CD4-positive, alpha-beta memory T cell (primary cell): ENCODE data around the gene PCDHA3. TPM values are rescaled to one million over a fixed set of nuclear protein-coding genes. Genes with fewer than 3 reads are reported as not detected.
"Not testable (repeated sequence)": the region's sequence is repeated elsewhere in the genome, so short reads cannot be mapped to it uniquely, and the experiment has no call there.

Experiments
- CTCF ChIA-PET: fragments of 350-600 bp; sonication (Branson Sonifier 250); formaldehyde crosslinking; loops from one replicate; lab custom pipeline; 2021; ENCODE audit warnings: inconsistent platforms; ENCODE audit not compliant: partially characterized antibody; lab: Charles Lee
- POLR2A ChIA-PET: fragments of 350-600 bp; sonication (Branson Sonifier 250); formaldehyde crosslinking; loops from one replicate; lab custom pipeline; 2021; ENCODE audit not compliant: partially characterized antibody; lab: Charles Lee
- DNase-seq, 5 donors: peaks; one replicate each; pipeline versions ENCODE4 v3.0.0 to v3.0.0-alpha.2; 2020 to 2022; ENCODE audit warnings: mixed read lengths in 1 of 5
- H3K27ac ChIP-seq: one replicate; pipeline ENCODE4 v1.7.0; 2013; ENCODE audit warnings: low read depth, low read length
- H3K27me3 ChIP-seq: 2 replicates; pipeline ENCODE4 v1.7.0; 2013; ENCODE audit warnings: mild to moderate bottlenecking, low read length, moderate library complexity; ENCODE audit not compliant: insufficient read depth
- H3K36me3 ChIP-seq: 2 replicates; pipeline ENCODE4 v1.7.0; 2013; ENCODE audit warnings: mild to moderate bottlenecking, low read length, moderate library complexity; ENCODE audit not compliant: insufficient read depth
- H3K4me1 ChIP-seq: 2 replicates; pipeline ENCODE4 v1.7.0; 2013; ENCODE audit warnings: mild to moderate bottlenecking, low read length, moderate library complexity; ENCODE audit not compliant: insufficient read depth
- H3K4me3 ChIP-seq, 2 donors: one replicate each; pipeline ENCODE4 v1.7.0; 2013; ENCODE audit warnings: low read length in 2 of 2, mild to moderate bottlenecking in 1 of 2
- H3K9me3 ChIP-seq, 2 donors: one replicate each; pipeline ENCODE4 v1.7.0; 2013; ENCODE audit warnings: low read length in 2 of 2, control low read depth in 1 of 2; ENCODE audit not compliant: control insufficient read depth in 1 of 2
- H3K27ac Mint-ChIP-seq, 7 donors: one replicate each; pipeline ENCODE4 v1.8.0; 2020 to 2021; ENCODE audit warnings: mixed read lengths in 7 of 7, mild to moderate bottlenecking in 6 of 7, inconsistent platforms in 3 of 7, moderate library complexity in 3 of 7
- H3K27me3 Mint-ChIP-seq, 2 donors: one replicate each; pipeline ENCODE4 v1.8.0; 2020 to 2021; ENCODE audit warnings: mixed read lengths in 2 of 2
- H3K36me3 Mint-ChIP-seq, 2 donors: one replicate each; pipeline ENCODE4 v1.8.0; 2020 to 2021; ENCODE audit warnings: mixed read lengths in 2 of 2, inconsistent platforms in 1 of 2, mild to moderate bottlenecking in 1 of 2
- H3K4me1 Mint-ChIP-seq, 4 donors: one replicate each; pipeline ENCODE4 v1.8.0; 2020 to 2021; ENCODE audit warnings: mixed read lengths in 4 of 4, mild to moderate bottlenecking in 1 of 4
- H3K4me3 Mint-ChIP-seq, 8 donors: one replicate each; pipeline ENCODE4 v1.8.0; 2020 to 2021; ENCODE audit warnings: mixed read lengths in 8 of 8, mild to moderate bottlenecking in 7 of 8, moderate library complexity in 6 of 8, inconsistent platforms in 3 of 8
- H3K9me3 Mint-ChIP-seq, 8 donors: one replicate each; pipeline ENCODE4 v1.8.0; 2020 to 2021; ENCODE audit warnings: mixed read lengths in 8 of 8, mild to moderate bottlenecking in 5 of 8, inconsistent platforms in 3 of 8, moderate library complexity in 1 of 8
- intact Hi-C: fragments of 100-400 bp; cut with micrococcal nuclease; formaldehyde crosslinking; loops from one replicate; pipeline ENCODE4 v1.15.1; 2023
- polyA plus RNA-seq, 2 donors: library from polyadenylated mRNA; unstranded; fragments of 300-500 nt; fragmentation: Illumina TruSeq; gene quantifications; one replicate each; pipeline ENCODE4 v1.2.3, GENCODE V29; 2021
- total RNA-seq, 2 experiments: library from RNA; stranded (reverse); gene quantifications; one replicate each; pipeline ENCODE4 v1.2.3, GENCODE V29; 2021

PCDHA3 gene
- total and polyA plus RNA-seq, 4 experiments from 2014 or later: not detected

- Histone ChIP-seq H3K27ac (no peak within 1 kb of the TSS), H3K36me3 (no peaks in the 10 kb centered on the region), H3K27me3 (no peaks in the 10 kb centered on the region), H3K4me1 (no peaks in the 10 kb centered on the region), H3K9me3 (no peaks in the 10 kb centered on the region), H3K4me3 (no peak within 1 kb of the TSS)
- peaks cover 2 to 5% of the 10 kb centered on the region in 2 donors for H3K27me3 Mint-ChIP-seq
- H3K36me3 Mint-ChIP-seq: no peaks in the 10 kb centered on the region
- no peak within 1 kb of the TSS for H3K4me3 Mint-ChIP-seq
- H3K27ac Mint-ChIP-seq: no peak within 1 kb of the TSS
- no peaks in the 10 kb centered on the region for H3K4me1 Mint-ChIP-seq
- DNase-seq: no peak
- intact Hi-C loops: no loop called here
- CTCF ChIA-PET: no interaction called here
- POLR2A ChIA-PET: no interaction called here
- H3K9me3 Mint-ChIP-seq: peaks cover 0 to 49% (median 21%) of the 10 kb centered on the region in 8 donors
These were observed 20.8 kb downstream of the PCDHA3 start, which contains the start of gene PCDHA5 for GRCh38 chr5:140821375-140822280. Gene PCDHA5, plus strand, starts transcription at chr5:140821613.

DNA sequence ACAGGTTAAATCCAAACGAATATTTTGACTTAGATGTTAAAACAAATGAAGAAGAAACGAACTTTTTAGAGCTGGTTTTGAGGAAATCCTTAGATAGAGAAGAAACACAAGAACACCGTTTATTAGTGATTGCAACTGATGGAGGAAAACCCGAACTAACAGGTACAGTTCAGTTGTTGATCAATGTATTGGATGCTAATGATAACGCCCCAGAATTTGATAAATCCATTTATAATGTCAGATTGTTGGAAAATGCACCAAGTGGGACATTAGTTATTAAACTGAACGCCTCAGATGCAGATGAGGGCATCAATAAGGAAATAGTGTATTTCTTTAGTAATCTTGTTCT, 21.4 kb downstream of the PCDHA3 start:
- Mint-ChIP-seq H3K4me3 (no peak overlapping the region), H3K9me3 (peaks cover 3 to 50% (median 27%) of the 10 kb centered on the region in 8 donors), H3K27me3 (peaks cover 4 to 8% of the 10 kb centered on the region in 2 donors), H3K4me1 (peaks cover 0 to 1% (median 0%) of the 10 kb centered on the region in 4 donors), H3K36me3 (peaks cover 0 to 2% of the 10 kb centered on the region in 2 donors), H3K27ac (no peak overlapping the region)
- H3K27ac ChIP-seq: no peak overlapping the region
- H3K4me1 ChIP-seq: no peaks in the 10 kb centered on the region
- DNase-seq: no peak
- no peak overlapping the region for H3K4me3 ChIP-seq
- ChIA-PET CTCF (no interaction called here), POLR2A (no interaction called here)
- intact Hi-C loops: no loop called here
- H3K27me3 ChIP-seq: peaks cover under 1% of the 10 kb centered on the region
- no peaks in the 10 kb centered on the region for H3K9me3 ChIP-seq
- no peaks in the 10 kb centered on the region for H3K36me3 ChIP-seq

DNA sequence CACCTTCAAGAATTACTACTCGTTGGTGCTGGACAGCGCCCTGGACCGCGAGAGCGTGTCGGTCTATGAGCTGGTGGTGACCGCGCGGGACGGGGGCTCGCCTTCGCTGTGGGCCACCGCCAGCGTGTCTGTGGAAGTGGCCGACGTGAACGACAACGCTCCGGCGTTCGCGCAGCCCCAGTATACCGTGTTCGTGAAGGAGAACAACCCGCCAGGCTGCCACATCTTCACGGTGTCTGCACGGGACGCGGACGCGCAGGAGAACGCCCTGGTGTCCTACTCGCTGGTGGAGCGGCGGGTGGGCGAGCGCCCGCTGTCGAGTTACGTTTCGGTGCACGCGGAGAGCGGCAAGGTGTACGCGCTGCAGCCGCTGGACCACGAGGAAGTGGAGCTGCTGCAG, 22.1 kb downstream of the PCDHA3 start:
- H3K4me3 Mint-ChIP-seq, intact Hi-C loops: not testable (repeated sequence)
- H3K9me3 Mint-ChIP-seq: peaks cover 3 to 53% (median 33%) of the 10 kb centered on the region in 8 donors

GRCh38 chr5:140823475-140823874, 22.6 kb downstream of the PCDHA3 start:
- Histone ChIP-seq H3K4me3 (no peak overlapping the region), H3K9me3 (no peaks in the 10 kb centered on the region), H3K4me1 (no peaks in the 10 kb centered on the region), H3K27me3 (peaks cover 3% of the 10 kb centered on the region), H3K36me3 (no peaks in the 10 kb centered on the region), H3K27ac (no peak overlapping the region)
- POLR2A ChIA-PET: no interaction called here
- Mint-ChIP-seq H3K4me1 (peaks cover 0 to 1% (median 0%) of the 10 kb centered on the region in 4 donors), H3K4me3 (no peak overlapping the region), H3K9me3 (peaks cover 3 to 51% (median 35%) of the 10 kb centered on the region in 8 donors), H3K27ac (no peak overlapping the region), H3K36me3 (peaks cover under 1 to 2% of the 10 kb centered on the region in 2 donors), H3K27me3 (peaks cover 7 to 8% of the 10 kb centered on the region in 2 donors)
- no peak for DNase-seq
- CTCF ChIA-PET: no interaction called here
- intact Hi-C loops: no loop called here

More for the DNA sequence above, 22.1 kb downstream of the PCDHA3 start:
- H3K36me3 Mint-ChIP-seq, H3K4me3 ChIP-seq, H3K36me3 ChIP-seq, DNase-seq, H3K27me3 Mint-ChIP-seq, H3K9me3 ChIP-seq, POLR2A ChIA-PET, H3K27ac ChIP-seq, H3K4me1 ChIP-seq, H3K27me3 ChIP-seq, H3K27ac Mint-ChIP-seq, CTCF ChIA-PET, H3K4me1 Mint-ChIP-seq: not testable (repeated sequence)

GRCh38 chr5:140827704-140828361, 27.0 kb downstream of the PCDHA3 start, which contains the start of gene PCDHA6:
Gene PCDHA6, plus strand, starts transcription at chr5:140827960. Its CDS starts 132 bp downstream, at chr5:140828092.
- H3K27me3 Mint-ChIP-seq: peaks cover 12 to 14% of the 10 kb centered on the region in 2 donors
- peak within 1 kb of the TSS in 2 of 7 donors; percentile 22 to 46 for H3K27ac Mint-ChIP-seq
- no peak within 1 kb of the TSS for H3K4me3 Mint-ChIP-seq
- CTCF ChIA-PET: no interaction called here
- no peaks in the 10 kb centered on the region for H3K4me1 ChIP-seq
- H3K9me3 Mint-ChIP-seq: peaks cover 2 to 58% (median 37%) of the 10 kb centered on the region in 8 donors
- peaks cover 3% of the 10 kb centered on the region for H3K27me3 ChIP-seq
- no peaks in the 10 kb centered on the region for H3K36me3 ChIP-seq
- H3K4me1 Mint-ChIP-seq: peaks cover 0 to 1% (median 0%) of the 10 kb centered on the region in 4 donors
- intact Hi-C loops: no loop called here
- H3K27ac ChIP-seq: no peak within 1 kb of the TSS
- H3K36me3 Mint-ChIP-seq: peaks cover 4 to 6% of the 10 kb centered on the region in 2 donors
- POLR2A ChIA-PET: no interaction called here
- no peak for DNase-seq
- no peak within 1 kb of the TSS for H3K4me3 ChIP-seq
- H3K9me3 ChIP-seq: no peaks in the 10 kb centered on the region

DNA sequence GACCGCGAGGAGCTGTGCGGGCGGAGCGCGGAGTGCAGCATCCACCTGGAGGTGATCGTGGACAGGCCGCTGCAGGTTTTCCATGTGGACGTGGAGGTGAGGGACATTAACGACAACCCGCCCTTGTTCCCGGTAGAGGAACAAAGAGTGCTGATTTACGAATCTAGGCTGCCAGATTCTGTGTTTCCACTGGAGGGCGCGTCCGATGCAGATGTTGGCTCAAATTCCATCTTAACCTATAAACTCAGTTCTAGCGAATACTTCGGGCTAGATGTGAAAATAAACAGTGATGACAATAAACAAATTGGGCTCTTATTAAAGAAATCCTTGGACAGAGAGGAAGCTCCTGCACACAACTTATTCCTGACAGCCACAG, 27.5 kb downstream of the PCDHA3 start:
- Histone ChIP-seq H3K9me3 (no peaks in the 10 kb centered on the region), H3K4me3 (no peak overlapping the region), H3K36me3 (no peaks in the 10 kb centered on the region), H3K27me3 (peaks cover 3% of the 10 kb centered on the region), H3K4me1 (no peaks in the 10 kb centered on the region), H3K27ac (no peak overlapping the region)
- Mint-ChIP-seq H3K27me3 (peaks cover 15 to 16% of the 10 kb centered on the region in 2 donors), H3K36me3 (peaks cover 4 to 8% of the 10 kb centered on the region in 2 donors), H3K4me1 (peaks cover 0 to 1% (median 0%) of the 10 kb centered on the region in 4 donors), H3K4me3 (no peak overlapping the region), H3K9me3 (peaks cover 3 to 61% (median 39%) of the 10 kb centered on the region in 8 donors), H3K27ac (peak overlapping the region in 1 of 7 donors; percentile 46)
- intact Hi-C loops: no loop called here
- ChIA-PET CTCF (no interaction called here), POLR2A (no interaction called here)
- DNase-seq: no peak
